Endothelial cell (in vitro differentiated cells): ENCODE measurements around the gene ARHGAP26. TPM values are rescaled to one million over a fixed set of nuclear protein-coding genes. Genes with fewer than 3 reads are reported as not detected.

Experiments
- DNase-seq: peaks from one replicate; pipeline ENCODE4 v3.0.0; 2021; ENCODE audit warnings: low spot score
- H3K27ac Mint-ChIP-seq: one replicate; pipeline ENCODE4 v1.8.0; 2021; ENCODE audit warnings: mixed read lengths, inconsistent platforms; ENCODE audit not compliant: unreplicated experiment
- H3K27me3 Mint-ChIP-seq: one replicate; pipeline ENCODE4 v1.8.0; 2021; ENCODE audit warnings: mild to moderate bottlenecking, moderate library complexity, mixed read lengths, inconsistent platforms; ENCODE audit not compliant: unreplicated experiment
- H3K36me3 Mint-ChIP-seq: one replicate; pipeline ENCODE4 v1.8.0; 2021; ENCODE audit warnings: mild to moderate bottlenecking, low read depth, mixed read lengths, inconsistent platforms; ENCODE audit not compliant: unreplicated experiment
- H3K4me1 Mint-ChIP-seq: one replicate; pipeline ENCODE4 v1.8.0; 2021; ENCODE audit warnings: mild to moderate bottlenecking, mixed read lengths, inconsistent platforms; ENCODE audit not compliant: unreplicated experiment
- H3K4me3 Mint-ChIP-seq: one replicate; pipeline ENCODE4 v1.8.0; 2021; ENCODE audit warnings: mild to moderate bottlenecking, mixed read lengths, inconsistent platforms; ENCODE audit not compliant: unreplicated experiment
- H3K9me3 Mint-ChIP-seq: one replicate; pipeline ENCODE4 v1.8.0; 2021; ENCODE audit warnings: mixed read lengths, inconsistent platforms; ENCODE audit not compliant: unreplicated experiment
- CTCF ChIP-seq: fragments of 200-600 bp; sonication (generic); IDR thresholded peaks from one replicate; pipeline ENCODE4 v1.5.0; 2021; ENCODE audit warnings: antibody characterized with exemption; ENCODE audit not compliant: unreplicated experiment
- total RNA-seq: library from RNA; stranded (reverse); fragmentation: NEBNext Ultra II Directional; extraction: Animal tissue kit (Norgen Biotek cat#: 25700); gene quantifications from one replicate; pipeline ENCODE4 v1.2.1, GENCODE V29; 2021; ENCODE audit not compliant: unreplicated experiment

The ARHGAP26 gene
- total RNA-seq, 1 donor from 2014 or later: 81.5 TPM

- Mint-ChIP-seq H3K27ac (no peak overlapping the region), H3K36me3 (no peaks in the 10 kb centered on the region), H3K27me3 (peaks cover 5% of the 10 kb centered on the region), H3K9me3 (no peaks in the 10 kb centered on the region), H3K4me3 (no peak overlapping the region), H3K4me1 (peaks cover 5% of the 10 kb centered on the region)
- TF ChIP-seq CTCF: no peak
- DNase-seq: no peak
Measured at GRCh38 chr5:142838845-142839244, 68.7 kb downstream of the ARHGAP26 start.

GRCh38 chr5:142839711-142840346 is 69.7 kb downstream of the ARHGAP26 start:
- no peak for DNase-seq
- Mint-ChIP-seq H3K36me3 (no peaks in the 10 kb centered on the region), H3K4me3 (no peak overlapping the region), H3K9me3 (no peaks in the 10 kb centered on the region), H3K27ac (no peak overlapping the region), H3K4me1 (peaks cover 10% of the 10 kb centered on the region), H3K27me3 (peaks cover 5% of the 10 kb centered on the region)
- no peak for TF ChIP-seq CTCF

GRCh38 chr5:142840575-142840974 is 70.4 kb downstream of the ARHGAP26 start:
- no peaks in the 10 kb centered on the region for H3K36me3 Mint-ChIP-seq
- H3K4me1 Mint-ChIP-seq: peaks cover 18% of the 10 kb centered on the region
- no peak overlapping the region for H3K4me3 Mint-ChIP-seq
- no peaks in the 10 kb centered on the region for H3K9me3 Mint-ChIP-seq
- TF ChIP-seq CTCF: no peak
- no peak overlapping the region for H3K27ac Mint-ChIP-seq
- peaks cover 5% of the 10 kb centered on the region for H3K27me3 Mint-ChIP-seq
- DNase-seq: no peak

- H3K27me3 Mint-ChIP-seq: peaks cover 5% of the 10 kb centered on the region
- no peaks in the 10 kb centered on the region for H3K9me3 Mint-ChIP-seq
- no peaks in the 10 kb centered on the region for H3K36me3 Mint-ChIP-seq
- no peak for TF ChIP-seq CTCF
- no peak overlapping the region for H3K27ac Mint-ChIP-seq
- no peak overlapping the region for H3K4me3 Mint-ChIP-seq
- no peak for DNase-seq
- H3K4me1 Mint-ChIP-seq: peaks cover 29% of the 10 kb centered on the region
Measured at GRCh38 chr5:142841511-142842265, 71.5 kb downstream of the ARHGAP26 start.
